Esophagus (tissue), 2 donors: ENCODE measurements around the gene USB1. TPM values are rescaled to one million over a fixed set of nuclear protein-coding genes. Genes with fewer than 3 reads are reported as not detected.

Experiments
- H3K27ac ChIP-seq, 2 donors: one replicate each; pipeline ENCODE4 v1.5.1; 2013; ENCODE audit warnings: low read depth in 2 of 2, mild to moderate bottlenecking in 2 of 2, inconsistent platforms in 1 of 2, low read length in 1 of 2, moderate library complexity in 1 of 2
- H3K27me3 ChIP-seq, 2 donors: one replicate each; pipeline ENCODE4 v1.6.1; 2013; ENCODE audit warnings: low read length in 2 of 2, control low read depth in 1 of 2, mild to moderate bottlenecking in 1 of 2; ENCODE audit not compliant: insufficient read depth in 2 of 2, control insufficient read depth in 1 of 2
- H3K36me3 ChIP-seq, 2 donors: one replicate each; pipeline ENCODE4 v1.6.1; 2013; ENCODE audit warnings: low read length in 1 of 2; ENCODE audit not compliant: control insufficient read depth in 2 of 2, insufficient read depth in 2 of 2
- H3K4me1 ChIP-seq, 2 donors: one replicate each; pipeline ENCODE4 v1.6.1; 2013; ENCODE audit warnings: low read length in 1 of 2; ENCODE audit not compliant: control insufficient read depth in 2 of 2, insufficient read depth in 2 of 2
- H3K4me3 ChIP-seq, 2 donors: one replicate each; pipeline ENCODE4 v1.5.1; 2013; ENCODE audit warnings: low read length in 2 of 2, mild to moderate bottlenecking in 2 of 2, low read depth in 1 of 2, moderate library complexity in 1 of 2
- H3K9me3 ChIP-seq, 2 donors: one replicate each; pipeline ENCODE4 v1.6.1; 2013; ENCODE audit warnings: mild to moderate bottlenecking in 2 of 2, low read depth in 1 of 2, low read length in 1 of 2, moderate library complexity in 1 of 2; ENCODE audit not compliant: control insufficient read depth in 2 of 2, insufficient read depth in 1 of 2
- WGBS, 2 donors: extraction: QIAGEN DNeasy Blood & Tissue Kit; methylation state at CpG; one replicate each; pipeline ENCODE4 v1.1.7; 2013; 5-methylcytosine and 5-hydroxymethylcytosine counted together
- polyA plus RNA-seq, 2 donors: library from polyadenylated mRNA; stranded (reverse); fragments of 200-250 nt; gene quantifications; one replicate each; pipeline ENCODE4 v1.2.3, GENCODE V29; 2013
- donor health status: healthy with polysubstance abuse.
- donor health status: Bipolar disorder and iron deficiency.

Gene USB1
- polyA plus RNA-seq, 2 donors: 8.5 to 15.8 TPM

GRCh38 chr16:58022601-58023371 lies 21.6 kb downstream of the USB1 start:
- no peak overlapping the region for H3K4me3 ChIP-seq
- peak overlapping the region in 1 of 2 donors; percentile 63 for H3K27ac ChIP-seq
- no peaks in the 10 kb centered on the region for H3K9me3 ChIP-seq
- no peaks in the 10 kb centered on the region for H3K27me3 ChIP-seq
- 20 to 23% methylated on average over 18 of the region's 18 CpGs for WGBS, 2 donors
- peaks cover 0 to 8% of the 10 kb centered on the region in 2 donors for H3K36me3 ChIP-seq
- peaks cover 8 to 14% of the 10 kb centered on the region in 2 donors for H3K4me1 ChIP-seq

GRCh38 chr16:58024486-58025350 lies 23.5 kb downstream of the USB1 start:
- no peaks in the 10 kb centered on the region for H3K27me3 ChIP-seq
- no peaks in the 10 kb centered on the region for H3K36me3 ChIP-seq
- H3K4me1 ChIP-seq: peaks cover 11 to 17% of the 10 kb centered on the region in 2 donors
- H3K9me3 ChIP-seq: no peaks in the 10 kb centered on the region
- peak overlapping the region; percentile 44 to 69 for H3K4me3 ChIP-seq
- WGBS, 2 donors: 9 to 10% methylated on average over 57 of the region's 57 CpGs
- peak overlapping the region; percentile 27 to 68 for H3K27ac ChIP-seq

GRCh38 chr16:58025351-58026138 lies 24.3 kb downstream of the USB1 start, which contains the start of gene MMP15:
Gene MMP15 (plus strand): TSS chr16:58025754. CDS start chr16:58026351, 597 bp downstream.
- 0 to 1% methylated on average over 88 to 90 of the region's 90 CpGs for WGBS, 2 donors

GRCh38 chr16:58026139-58026704 lies 25.0 kb downstream of the USB1 start:
- WGBS, 2 donors: 0 to 1% methylated on average over 56 to 65 of the region's 65 CpGs
- no peaks in the 10 kb centered on the region for H3K36me3 ChIP-seq
- H3K9me3 ChIP-seq: no peaks in the 10 kb centered on the region
- peak overlapping the region; percentile 68 to 82 for H3K27ac ChIP-seq
- H3K27me3 ChIP-seq: no peaks in the 10 kb centered on the region
- H3K4me1 ChIP-seq: peaks cover 11 to 17% of the 10 kb centered on the region in 2 donors
- H3K4me3 ChIP-seq: peak overlapping the region; percentile 68 to 69

More at GRCh38 chr16:58025351-58026138, 24.3 kb downstream of the USB1 start, which contains the start of gene MMP15:
- Histone ChIP-seq H3K36me3 (no peaks in the 10 kb centered on the region), H3K4me1 (peaks cover 11 to 17% of the 10 kb centered on the region in 2 donors), H3K9me3 (no peaks in the 10 kb centered on the region), H3K27ac (peak within 1 kb of the TSS; percentile 68 to 82), H3K4me3 (peak within 1 kb of the TSS; percentile 68 to 69), H3K27me3 (no peaks in the 10 kb centered on the region)

GRCh38 chr16:58026705-58027160 lies 25.5 kb downstream of the USB1 start:
- peaks cover 11 to 16% of the 10 kb centered on the region in 2 donors for H3K4me1 ChIP-seq
- peak overlapping the region; percentile 68 to 69 for H3K4me3 ChIP-seq
- 2% methylated on average over 34 to 38 of the region's 38 CpGs for WGBS, 2 donors
- no peaks in the 10 kb centered on the region for H3K9me3 ChIP-seq
- no peak overlapping the region for H3K27ac ChIP-seq
- H3K36me3 ChIP-seq: no peaks in the 10 kb centered on the region
- H3K27me3 ChIP-seq: no peaks in the 10 kb centered on the region

GRCh38 chr16:58027161-58027915 lies 26.1 kb downstream of the USB1 start:
- Histone ChIP-seq H3K36me3 (no peaks in the 10 kb centered on the region), H3K4me1 (peaks cover 11 to 13% of the 10 kb centered on the region in 2 donors), H3K4me3 (peak overlapping the region; percentile 68 to 69), H3K27ac (peak overlapping the region in 1 of 2 donors; percentile 30), H3K27me3 (no peaks in the 10 kb centered on the region), H3K9me3 (no peaks in the 10 kb centered on the region)
- 9 to 12% methylated on average over 41 to 43 of the region's 43 CpGs for WGBS, 2 donors

GRCh38 chr16:58027916-58028455 lies 26.8 kb downstream of the USB1 start:
- 91% methylated on average over 8 of the region's 8 CpGs for WGBS, 2 donors
- no peaks in the 10 kb centered on the region for H3K36me3 ChIP-seq
- no peak overlapping the region for H3K27ac ChIP-seq
- H3K27me3 ChIP-seq: no peaks in the 10 kb centered on the region
- H3K4me1 ChIP-seq: peaks cover 11 to 13% of the 10 kb centered on the region in 2 donors
- no peaks in the 10 kb centered on the region for H3K9me3 ChIP-seq
- H3K4me3 ChIP-seq: no peak overlapping the region

- Histone ChIP-seq H3K27ac (no peak overlapping the region), H3K4me1 (peaks cover 11 to 13% of the 10 kb centered on the region in 2 donors), H3K9me3 (no peaks in the 10 kb centered on the region), H3K27me3 (no peaks in the 10 kb centered on the region), H3K4me3 (no peak overlapping the region), H3K36me3 (no peaks in the 10 kb centered on the region)
- WGBS, 2 donors: 53 to 73% methylated on average over 6 of the region's 6 CpGs
These were observed 27.4 kb downstream of the USB1 start for GRCh38 chr16:58028541-58029070.
